Measurements from ENCODE around the gene PLG. TPM values are rescaled to one million over a fixed set of nuclear protein-coding genes. Genes with fewer than 3 reads are reported as not detected.
"Not testable (repeated sequence)": the region's sequence is repeated elsewhere in the genome, so short reads cannot be mapped to it uniquely, and the experiment has no call there.

Gene PLG
- total RNA-seq, 1 experiment from 2014 or later = 0.72 TPM

GRCh38 chr6:160775792-160776580 is 73.9 kb downstream of the PLG start:
- no peak overlapping the region for H3K4me3 Mint-ChIP-seq
- TF ChIP-seq E2F1 (CRISPR knock-in tag; IDR thresholded peaks at IDR 0.05) = no peak
- no peak for TF ChIP-seq ZNF219 (CRISPR knock-in tag; IDR thresholded peaks at IDR 0.05; ENCODE audit: borderline replicate concordance)
- TF ChIP-seq ATF1 (CRISPR knock-in tag; IDR thresholded peaks at IDR 0.05) = no peak
- no peak for TF ChIP-seq CREB1 (CRISPR knock-in tag; IDR thresholded peaks at IDR 0.05)
- no peak for TF ChIP-seq EMX1 (CRISPR knock-in tag; IDR thresholded peaks at IDR 0.05)
- TF ChIP-seq ATF2 (CRISPR knock-in tag; IDR thresholded peaks at IDR 0.05; ENCODE audit: borderline replicate concordance, low read depth) = no peak
- no peak for TF ChIP-seq ZNF416 (CRISPR knock-in tag; IDR thresholded peaks at IDR 0.05)
- TF ChIP-seq HMGXB4 (CRISPR knock-in tag; IDR thresholded peaks at IDR 0.05) = no peak
- TF ChIP-seq RELA (CRISPR knock-in tag; IDR thresholded peaks at IDR 0.05; ENCODE audit: borderline replicate concordance) = no peak
- no peaks in the 10 kb centered on the region for H3K4me1 Mint-ChIP-seq
- 0 out of 2 replicates have a peak, but pooled peaks cover under 1% of the 10 kb centered on the region for H3K9me3 Mint-ChIP-seq
- H3K27ac Mint-ChIP-seq = no peak overlapping the region
- CTCF ChIA-PET = interaction anchor here (0.7 to 1.4 kb wide), 2 partner anchors 9 kb away, joined by 4 to 6 read pairs; no protein-coding TSS in a partner anchor
- ATAC-seq (no peak), DNase-seq (ENCODE audit: low spot score) (no peak)
- H3K27me3 Mint-ChIP-seq (ENCODE audit: low read depth) = no peaks in the 10 kb centered on the region; the same call in 1 of the 2 replicates
- POLR2A ChIA-PET = no interaction called here
- H3K36me3 Mint-ChIP-seq = no peaks in the 10 kb centered on the region; the same call in 1 of the 2 replicates

- H3K27ac Mint-ChIP-seq = not testable (repeated sequence)
Measured at GRCh38 chr6:160779095-160779494, 77.1 kb downstream of the PLG start.

GRCh38 chr6:160780656-160781055 is 78.6 kb downstream of the PLG start:
- H3K4me1 Mint-ChIP-seq; POLR2A ChIA-PET; H3K27ac Mint-ChIP-seq; H3K36me3 Mint-ChIP-seq; DNase-seq (ENCODE audit: low spot score); H3K9me3 Mint-ChIP-seq; ATAC-seq; H3K4me3 Mint-ChIP-seq; H3K27me3 Mint-ChIP-seq (ENCODE audit: low read depth): not testable (repeated sequence)
- CTCF ChIA-PET = interaction anchor here (2.1 kb wide), 1 partner anchor 13 kb away, joined by 4 read pairs; no protein-coding TSS in a partner anchor

More at GRCh38 chr6:160779095-160779494, 77.1 kb downstream of the PLG start:
- H3K36me3 Mint-ChIP-seq; H3K9me3 Mint-ChIP-seq; POLR2A ChIA-PET; ATAC-seq; H3K27me3 Mint-ChIP-seq (ENCODE audit: low read depth); DNase-seq (ENCODE audit: low spot score); H3K4me3 Mint-ChIP-seq; CTCF ChIA-PET; H3K4me1 Mint-ChIP-seq: not testable (repeated sequence)

- ATAC-seq = no peak
- H3K4me3 Mint-ChIP-seq = no peak overlapping the region
- TF ChIP-seq OVOL2 (CRISPR knock-in tag; IDR thresholded peaks at IDR 0.05; ENCODE audit: borderline replicate concordance) (no peak), PRDM15 (CRISPR knock-in tag; IDR thresholded peaks at IDR 0.05) (no peak)
- H3K4me1 Mint-ChIP-seq = no peaks in the 10 kb centered on the region
- H3K27me3 Mint-ChIP-seq (ENCODE audit: low read depth) = peaks cover 2% of the 10 kb centered on the region; the same call in 1 of the 2 replicates
- H3K36me3 Mint-ChIP-seq = no peaks in the 10 kb centered on the region; the same call in 1 of the 2 replicates
- ChIA-PET POLR2A (no interaction called here), CTCF (interaction anchor here (2.1 kb wide), 1 partner anchor 14 kb away, joined by 4 read pairs; no protein-coding TSS in a partner anchor)
- no peak overlapping the region for H3K27ac Mint-ChIP-seq
- H3K9me3 Mint-ChIP-seq = 0 out of 2 replicates have a peak, but pooled peaks cover 5% of the 10 kb centered on the region
- DNase-seq (ENCODE audit: low spot score) = no peak
Measured at GRCh38 chr6:160781298-160781697, 79.3 kb downstream of the PLG start.
